Ascending aorta (tissue), 2 donors: ENCODE results near the gene ZNF148. TPM values are rescaled to one million over a fixed set of nuclear protein-coding genes. Genes with fewer than 3 reads are reported as not detected.

Source experiments
- DNase-seq, 2 donors: peaks; one replicate each; pipeline ENCODE4 v3.0.0-alpha.2; 2019; ENCODE audit warnings: low spot score in 2 of 2
- H3K27ac ChIP-seq, 2 donors: fragments of 200-600 bp; sonication (generic); one replicate each; pipeline ENCODE4 v1.5.1; 2016 to 2017; ENCODE audit warnings: mild to moderate bottlenecking in 1 of 2
- H3K27me3 ChIP-seq: fragments of 200-600 bp; sonication (generic); one replicate; pipeline ENCODE4 v1.5.1; 2017
- H3K36me3 ChIP-seq, 2 donors: fragments of 200-600 bp; sonication (generic); one replicate each; pipeline ENCODE4 v1.5.1; 2016
- H3K4me1 ChIP-seq, 2 donors: fragments of 200-600 bp; sonication (generic); one replicate each; pipeline ENCODE4 v1.5.1; 2016 to 2017; ENCODE audit warnings: mild to moderate bottlenecking in 1 of 2
- H3K4me3 ChIP-seq, 2 donors: fragments of 200-600 bp; sonication (generic); one replicate each; pipeline ENCODE4 v1.5.1; 2016 to 2017; ENCODE audit warnings: mild to moderate bottlenecking in 1 of 2
- H3K9me3 ChIP-seq, 2 donors: fragments of 200-600 bp; sonication (generic); one replicate each; pipeline ENCODE4 v1.5.1; 2016
- intact Hi-C: fragments of 100-400 bp; cut with DNase I; formaldehyde crosslinking; loops from one replicate; pipeline ENCODE4 v1.15.1; 2023
- total RNA-seq: library from RNA; depleted of rRNA; stranded (reverse); fragments of >200 nt; gene quantifications from one replicate; pipeline ENCODE4 v1.1.0, GENCODE V29; 2016
- TF ChIP-seq, protein P1 (sequence below), 3 experiments: fragments of 200-600 bp in 2 of 3; fragments of 450-650 bp in 1 of 3; sonication (generic) in 2 of 3; IDR thresholded peaks; one replicate each; pipeline ENCODE4 v1.5.1; 2016 to 2019; ENCODE audit warnings: antibody characterized with exemption in 3 of 3, mild to moderate bottlenecking in 1 of 3, moderate library complexity in 1 of 3

The ZNF148 gene
- total RNA-seq, 1 donor from 2014 or later: 10.0 TPM

DNA sequence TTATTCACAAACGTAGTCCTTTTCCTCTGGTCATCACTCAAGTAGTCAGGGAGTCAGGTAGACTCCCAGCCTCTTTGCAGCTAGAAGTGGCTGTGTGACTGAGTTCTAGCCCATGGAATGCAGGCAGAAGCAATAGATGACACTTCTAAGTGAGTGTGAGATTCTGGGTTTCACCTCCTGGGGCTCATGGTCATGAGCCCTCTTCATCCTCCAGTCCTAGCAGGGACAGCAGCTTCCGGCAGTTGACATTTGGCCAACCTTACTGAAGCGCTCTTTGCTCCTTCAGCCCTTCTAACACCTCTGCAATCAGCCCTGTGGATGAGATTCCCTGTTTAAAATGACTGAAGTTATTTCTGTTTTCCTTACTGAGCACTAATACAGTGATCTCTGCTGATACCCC, 184.3 kb downstream of the ZNF148 start:
- H3K27me3 ChIP-seq: no peaks in the 10 kb centered on the region
- no peak overlapping the region for H3K4me3 ChIP-seq
- H3K36me3 ChIP-seq: no peaks in the 10 kb centered on the region
- no peak for DNase-seq
- H3K9me3 ChIP-seq: no peaks in the 10 kb centered on the region
- intact Hi-C loops: no loop called here
- H3K4me1 ChIP-seq: no peaks in the 10 kb centered on the region
- TF ChIP-seq, protein P1, sequence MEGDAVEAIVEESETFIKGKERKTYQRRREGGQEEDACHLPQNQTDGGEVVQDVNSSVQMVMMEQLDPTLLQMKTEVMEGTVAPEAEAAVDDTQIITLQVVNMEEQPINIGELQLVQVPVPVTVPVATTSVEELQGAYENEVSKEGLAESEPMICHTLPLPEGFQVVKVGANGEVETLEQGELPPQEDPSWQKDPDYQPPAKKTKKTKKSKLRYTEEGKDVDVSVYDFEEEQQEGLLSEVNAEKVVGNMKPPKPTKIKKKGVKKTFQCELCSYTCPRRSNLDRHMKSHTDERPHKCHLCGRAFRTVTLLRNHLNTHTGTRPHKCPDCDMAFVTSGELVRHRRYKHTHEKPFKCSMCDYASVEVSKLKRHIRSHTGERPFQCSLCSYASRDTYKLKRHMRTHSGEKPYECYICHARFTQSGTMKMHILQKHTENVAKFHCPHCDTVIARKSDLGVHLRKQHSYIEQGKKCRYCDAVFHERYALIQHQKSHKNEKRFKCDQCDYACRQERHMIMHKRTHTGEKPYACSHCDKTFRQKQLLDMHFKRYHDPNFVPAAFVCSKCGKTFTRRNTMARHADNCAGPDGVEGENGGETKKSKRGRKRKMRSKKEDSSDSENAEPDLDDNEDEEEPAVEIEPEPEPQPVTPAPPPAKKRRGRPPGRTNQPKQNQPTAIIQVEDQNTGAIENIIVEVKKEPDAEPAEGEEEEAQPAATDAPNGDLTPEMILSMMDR (IDR thresholded peaks at IDR 0.05): no peak
- H3K27ac ChIP-seq: no peak overlapping the region

DNA sequence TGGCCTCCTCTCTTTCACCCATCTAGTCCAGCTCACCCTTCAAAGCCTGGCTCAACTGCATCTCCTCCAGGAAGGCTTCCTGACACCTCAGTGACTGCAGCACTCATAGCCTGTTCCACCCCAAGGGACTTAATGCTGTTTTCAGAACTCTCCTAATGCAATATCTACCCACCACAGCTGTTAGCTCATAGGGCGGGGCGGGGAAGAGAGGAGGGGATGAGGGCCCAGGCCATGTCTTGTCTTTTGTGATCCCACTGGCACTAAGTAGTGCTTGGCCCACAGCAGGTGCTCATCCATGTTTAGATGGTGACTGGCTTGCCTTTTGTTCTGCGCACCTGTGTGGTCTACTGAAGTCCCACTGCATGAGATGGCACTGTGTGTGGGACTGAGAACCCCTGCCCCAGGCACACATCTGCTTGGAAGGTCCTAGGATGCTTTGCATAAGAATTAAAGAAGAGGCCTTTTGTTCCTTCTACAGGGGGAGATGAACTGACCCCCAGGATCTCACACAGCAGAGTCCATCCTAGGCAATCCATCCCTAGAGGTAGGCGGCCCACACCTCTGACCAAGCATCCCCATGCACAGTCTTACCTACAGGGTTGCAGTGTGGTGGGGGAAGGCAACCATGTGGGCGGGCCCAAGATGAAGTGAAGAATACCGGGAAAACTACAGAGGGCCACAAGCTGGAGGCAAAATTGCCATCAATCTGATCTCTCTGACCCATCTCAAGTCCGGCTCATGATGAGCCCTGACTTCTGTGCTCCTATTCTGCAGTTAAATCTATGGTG, 185.6 kb downstream of the ZNF148 start:
- H3K9me3 ChIP-seq: no peaks in the 10 kb centered on the region
- no peak for DNase-seq
- no peak overlapping the region for H3K4me3 ChIP-seq
- no peaks in the 10 kb centered on the region for H3K27me3 ChIP-seq
- TF ChIP-seq, protein P1 (IDR thresholded peaks at IDR 0.05): no peak
- H3K4me1 ChIP-seq: no peaks in the 10 kb centered on the region
- intact Hi-C loops: no loop called here
- no peaks in the 10 kb centered on the region for H3K36me3 ChIP-seq
- no peak overlapping the region for H3K27ac ChIP-seq

DNA sequence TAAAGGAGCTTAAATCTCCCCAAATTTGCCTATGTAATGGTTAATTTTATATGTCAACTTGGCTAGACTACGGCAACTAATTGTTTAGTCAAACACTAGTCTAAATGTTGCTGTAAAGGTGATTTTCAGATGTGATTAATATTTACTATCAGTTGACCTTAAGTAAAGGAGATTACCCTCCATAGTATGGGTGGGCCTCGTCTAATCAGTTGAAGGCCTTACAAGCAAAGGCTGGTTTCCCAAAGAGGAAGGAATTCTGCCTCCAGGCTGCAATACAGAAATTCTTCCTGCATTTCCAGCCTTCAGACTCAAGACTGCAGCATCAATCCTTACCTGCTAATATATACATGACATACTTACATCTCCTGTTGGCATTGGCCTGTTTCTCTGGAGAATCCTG, 186.2 kb downstream of the ZNF148 start:
- TF ChIP-seq, protein P1 (IDR thresholded peaks at IDR 0.05): no peak
- H3K4me3 ChIP-seq: no peak overlapping the region
- H3K4me1 ChIP-seq: no peaks in the 10 kb centered on the region
- H3K27me3 ChIP-seq: no peaks in the 10 kb centered on the region
- H3K9me3 ChIP-seq: no peaks in the 10 kb centered on the region
- intact Hi-C loops: no loop called here
- no peak for DNase-seq
- no peaks in the 10 kb centered on the region for H3K36me3 ChIP-seq
- no peak overlapping the region for H3K27ac ChIP-seq

DNA sequence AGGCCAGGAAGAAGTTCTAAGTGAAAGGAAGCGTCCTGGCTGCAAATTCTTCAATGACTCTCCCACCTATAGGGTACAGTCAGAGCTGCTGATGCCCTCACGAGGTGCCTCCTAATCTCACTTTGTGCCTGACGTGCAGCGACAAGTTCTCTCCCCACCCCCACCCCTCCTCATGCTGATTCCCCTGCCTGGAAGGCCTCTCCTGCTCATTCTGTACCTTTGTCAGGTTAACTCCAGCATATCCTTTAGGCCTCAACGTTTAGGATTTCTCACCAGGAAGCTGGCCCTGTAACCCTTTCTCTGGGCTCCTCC, 187.6 kb downstream of the ZNF148 start:
- H3K36me3 ChIP-seq: no peaks in the 10 kb centered on the region
- no peak overlapping the region for H3K27ac ChIP-seq
- no peak for DNase-seq
- no peak overlapping the region for H3K4me3 ChIP-seq
- no peaks in the 10 kb centered on the region for H3K4me1 ChIP-seq
- intact Hi-C loops: no loop called here
- H3K27me3 ChIP-seq: no peaks in the 10 kb centered on the region
- TF ChIP-seq, protein P1 (IDR thresholded peaks at IDR 0.05): no peak
- H3K9me3 ChIP-seq: no peaks in the 10 kb centered on the region

DNA sequence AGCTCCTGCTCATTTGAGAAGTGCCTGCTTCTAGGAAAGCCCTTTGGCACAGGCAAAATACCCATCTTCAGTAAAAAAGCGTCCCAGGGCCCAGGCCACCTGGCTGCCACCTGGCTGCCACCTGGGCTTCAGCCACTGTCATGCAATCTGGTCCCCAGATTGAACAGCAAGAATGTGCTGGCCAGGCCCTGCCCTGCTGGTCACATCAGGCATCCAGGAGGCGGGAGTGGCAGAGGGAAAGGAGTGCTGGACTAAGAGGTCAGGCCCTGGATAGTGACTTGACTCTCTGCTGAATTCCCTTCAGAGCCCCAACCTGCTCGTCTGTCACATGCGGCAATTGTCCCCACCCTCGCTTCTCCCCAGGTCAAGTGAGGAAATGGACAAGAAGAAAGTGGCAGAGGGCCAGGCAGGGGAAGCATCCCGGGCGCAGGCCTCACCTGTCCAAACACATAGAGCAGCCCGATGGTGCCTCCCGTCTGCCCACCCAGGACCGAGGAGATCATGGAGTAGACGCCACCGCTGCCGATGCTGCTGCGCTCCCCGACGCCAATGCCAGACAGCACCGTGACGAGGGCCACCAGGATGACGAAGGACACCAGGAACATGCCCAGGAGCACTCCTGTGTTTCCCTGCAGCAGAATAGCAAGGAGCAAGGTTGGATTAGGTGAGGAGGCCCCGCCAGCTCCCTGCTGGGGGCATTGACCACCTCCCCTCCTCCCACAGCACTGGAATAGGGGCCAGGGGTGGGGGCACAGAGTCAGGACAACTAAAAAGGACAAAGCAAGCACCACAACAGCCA, 188.1 kb downstream of the ZNF148 start:
- Histone ChIP-seq H3K27me3 (no peaks in the 10 kb centered on the region), H3K27ac (no peak overlapping the region), H3K4me3 (no peak overlapping the region), H3K4me1 (no peaks in the 10 kb centered on the region), H3K9me3 (no peaks in the 10 kb centered on the region), H3K36me3 (no peaks in the 10 kb centered on the region)
- intact Hi-C loops: no loop called here
- TF ChIP-seq, protein P1 (IDR thresholded peaks at IDR 0.05): no peak
- no peak for DNase-seq
